ENCODE data around the gene ZNF540. TPM values are rescaled to one million over a fixed set of nuclear protein-coding genes. Genes with fewer than 3 reads are reported as not detected.

Gene ZNF540
- total and polyA plus RNA-seq, 2 donors from 2014 or later: 5.4 to 8.4 TPM

GRCh38 chr19:37635076-37636056 is 40.7 kb downstream of the ZNF540 start:
- TF ChIP-seq CTCF (IDR thresholded peaks at IDR 0.05; ENCODE audit: borderline replicate concordance, extremely low read depth, insufficient read depth): no peak
- peak overlapping the region in 2 of 3 donors; percentile 2 to 37 for H3K4me3 ChIP-seq (ENCODE audit: low read length in 3 of 3)
- H3K27ac ChIP-seq (ENCODE audit: low read depth in 2 of 2, low read length in 2 of 2): no peak overlapping the region
- intact Hi-C loops (cut with DNase I): no loop called here
- DNase-seq: no peak
- no peaks in the 10 kb centered on the region for H3K27me3 ChIP-seq (ENCODE audit: control insufficient read depth, insufficient read depth, low read length)
- H3K36me3 ChIP-seq (ENCODE audit: control insufficient read depth in 2 of 3, insufficient read depth in 3 of 3, low read length in 3 of 3): peaks cover 8 to 31% (median 16%) of the 10 kb centered on the region in 3 donors
- H3K4me1 ChIP-seq (ENCODE audit: control insufficient read depth in 2 of 3, insufficient read depth in 2 of 3, low read depth in 1 of 3, low read length in 3 of 3): no peaks in the 10 kb centered on the region
- peaks cover 3 to 57% (median 45%) of the 10 kb centered on the region in 3 donors for H3K9me3 ChIP-seq (ENCODE audit: control insufficient read depth in 2 of 3, insufficient read depth in 1 of 3, low read length in 3 of 3)
- FAIRE-seq: no peak
- no peak overlapping the region for H3K9ac ChIP-seq (ENCODE audit: low read length in 3 of 3)

- no peak for DNase-seq
- FAIRE-seq: no peak
- Histone ChIP-seq H3K4me1 (ENCODE audit: control insufficient read depth in 2 of 3, insufficient read depth in 2 of 3, low read depth in 1 of 3, low read length in 3 of 3) (peaks cover 0 to 4% (median 2%) of the 10 kb centered on the region in 3 donors), H3K27ac (ENCODE audit: low read depth in 2 of 2, low read length in 2 of 2) (no peak overlapping the region), H3K9me3 (ENCODE audit: control insufficient read depth in 2 of 3, insufficient read depth in 1 of 3, low read length in 3 of 3) (no peaks in the 10 kb centered on the region), H3K27me3 (ENCODE audit: control insufficient read depth, insufficient read depth, low read length) (no peaks in the 10 kb centered on the region), H3K36me3 (ENCODE audit: control insufficient read depth in 2 of 3, insufficient read depth in 3 of 3, low read length in 3 of 3) (no peaks in the 10 kb centered on the region), H3K4me3 (ENCODE audit: low read length in 3 of 3) (peak overlapping the region; percentile 61 to 93 (median 91)), H3K9ac (ENCODE audit: low read length in 3 of 3) (peak overlapping the region; percentile 70 to 80 (median 71))
- intact Hi-C loops (cut with DNase I): no loop called here
- no peak for TF ChIP-seq CTCF (IDR thresholded peaks at IDR 0.05; ENCODE audit: borderline replicate concordance, extremely low read depth, insufficient read depth)
Observed at GRCh38 chr19:37654118-37654517, 59.4 kb downstream of the ZNF540 start.

GRCh38 chr19:37654629-37655300 is 60.1 kb downstream of the ZNF540 start:
- H3K4me1 ChIP-seq (ENCODE audit: control insufficient read depth in 2 of 3, insufficient read depth in 2 of 3, low read depth in 1 of 3, low read length in 3 of 3): peaks cover 0 to 4% (median 2%) of the 10 kb centered on the region in 3 donors
- intact Hi-C loops (cut with DNase I): no loop called here
- H3K36me3 ChIP-seq (ENCODE audit: control insufficient read depth in 2 of 3, insufficient read depth in 3 of 3, low read length in 3 of 3): no peaks in the 10 kb centered on the region
- no peaks in the 10 kb centered on the region for H3K9me3 ChIP-seq (ENCODE audit: control insufficient read depth in 2 of 3, insufficient read depth in 1 of 3, low read length in 3 of 3)
- DNase-seq (peak in 4 of 5 donors; percentile 43 to 69 (median 68)), FAIRE-seq (no peak)
- TF ChIP-seq CTCF (IDR thresholded peaks at IDR 0.05; ENCODE audit: borderline replicate concordance, extremely low read depth, insufficient read depth): no peak
- H3K4me3 ChIP-seq (ENCODE audit: low read length in 3 of 3): peak overlapping the region; percentile 61 to 93 (median 91)
- peak overlapping the region; percentile 90 to 94 for H3K27ac ChIP-seq (ENCODE audit: low read depth in 2 of 2, low read length in 2 of 2)
- peak overlapping the region; percentile 70 to 80 (median 71) for H3K9ac ChIP-seq (ENCODE audit: low read length in 3 of 3)
- no peaks in the 10 kb centered on the region for H3K27me3 ChIP-seq (ENCODE audit: control insufficient read depth, insufficient read depth, low read length)
